Measurements from ENCODE around the gene RET. TPM values are rescaled to one million over a fixed set of nuclear protein-coding genes. Genes with fewer than 3 reads are reported as not detected.

RET gene
- total RNA-seq, 1 experiment from 2014 or later, result 21.4 TPM

GRCh38 chr10:43115881-43116595 lies 39.2 kb downstream of the RET start:
- CTCF ChIA-PET, result no interaction called here
- Mint-ChIP-seq H3K9me3 (no peaks in the 10 kb centered on the region), H3K27ac (no peak overlapping the region), H3K4me3 (no peak overlapping the region), H3K36me3 (no peaks in the 10 kb centered on the region), H3K27me3 (ENCODE audit: low read depth) (no peaks in the 10 kb centered on the region), H3K4me1 (no peaks in the 10 kb centered on the region)
- DNase-seq (ENCODE audit: low spot score) (no peak), ATAC-seq (no peak)
- POLR2A ChIA-PET, result no interaction called here
- TF ChIP-seq MYBL2 (CRISPR knock-in tag; IDR thresholded peaks at IDR 0.05), result no peak
- no peak for TF ChIP-seq ETV6 (CRISPR knock-in tag; IDR thresholded peaks at IDR 0.05)
- TF ChIP-seq ZNF219 (CRISPR knock-in tag; IDR thresholded peaks at IDR 0.05; ENCODE audit: borderline replicate concordance), result no peak
- TF ChIP-seq STAT6 (CRISPR knock-in tag; conservative IDR thresholded peaks at IDR 0.05; ENCODE audit: low read depth), result no peak
- TF ChIP-seq SMAD3 (CRISPR knock-in tag; IDR thresholded peaks at IDR 0.05; ENCODE audit: borderline replicate concordance), result no peak
- no peak for TF ChIP-seq ZNF671 (CRISPR knock-in tag; IDR thresholded peaks at IDR 0.05)

- Mint-ChIP-seq H3K36me3 (no peaks in the 10 kb centered on the region), H3K9me3 (no peaks in the 10 kb centered on the region), H3K27me3 (ENCODE audit: low read depth) (no peaks in the 10 kb centered on the region), H3K27ac (no peak overlapping the region), H3K4me3 (no peak overlapping the region), H3K4me1 (no peaks in the 10 kb centered on the region)
- DNase-seq (ENCODE audit: low spot score), result no peak
- ChIA-PET CTCF (no interaction called here), POLR2A (no interaction called here)
- no peak for TF ChIP-seq IRF2 (CRISPR knock-in tag; IDR thresholded peaks at IDR 0.05; ENCODE audit: borderline replicate concordance, low read depth)
- no peak for TF ChIP-seq ZNF396 (CRISPR knock-in tag; IDR thresholded peaks at IDR 0.05; ENCODE audit: borderline replicate concordance)
- no peak for TF ChIP-seq NR1H2 (CRISPR knock-in tag; IDR thresholded peaks at IDR 0.05)
- no peak for TF ChIP-seq ZMAT4 (CRISPR knock-in tag; IDR thresholded peaks at IDR 0.05)
- TF ChIP-seq SP1 (CRISPR knock-in tag; conservative IDR thresholded peaks at IDR 0.05), result no peak
- no peak for TF ChIP-seq ATF2 (CRISPR knock-in tag; IDR thresholded peaks at IDR 0.05; ENCODE audit: borderline replicate concordance, low read depth)
- TF ChIP-seq GABPB1 (CRISPR knock-in tag; IDR thresholded peaks at IDR 0.05), result no peak
- TF ChIP-seq GRHL2 (CRISPR knock-in tag; IDR thresholded peaks at IDR 0.05; ENCODE audit: insufficient replicate concordance, severe bottlenecking), result no peak
- no peak for TF ChIP-seq ZNF317 (CRISPR knock-in tag; IDR thresholded peaks at IDR 0.05; ENCODE audit: borderline replicate concordance, low read depth)
- TF ChIP-seq ZNF232 (CRISPR knock-in tag; IDR thresholded peaks at IDR 0.05), result no peak
- ATAC-seq, result no peak
These were observed 39.7 kb downstream of the RET start for GRCh38 chr10:43116596-43116995.

- ATAC-seq (no peak), DNase-seq (ENCODE audit: low spot score) (no peak)
- Mint-ChIP-seq H3K9me3 (no peaks in the 10 kb centered on the region), H3K4me3 (no peak overlapping the region), H3K36me3 (no peaks in the 10 kb centered on the region), H3K27me3 (ENCODE audit: low read depth) (no peaks in the 10 kb centered on the region), H3K4me1 (no peaks in the 10 kb centered on the region), H3K27ac (no peak overlapping the region)
- ChIA-PET POLR2A (no interaction called here), CTCF (interaction anchor here (0.9 kb wide), 1 partner anchor 38 kb away, joined by 4 read pairs; no protein-coding TSS in a partner anchor)
- TF ChIP-seq NFATC4 (CRISPR knock-in tag; IDR thresholded peaks at IDR 0.05) (no peak), ARID4B (CRISPR knock-in tag; IDR thresholded peaks at IDR 0.05; ENCODE audit: borderline replicate concordance) (no peak), JUN (CRISPR knock-in tag; IDR thresholded peaks at IDR 0.05) (no peak), PRRX2 (CRISPR knock-in tag; IDR thresholded peaks at IDR 0.05) (no peak), STAT6 (CRISPR knock-in tag; conservative IDR thresholded peaks at IDR 0.05; ENCODE audit: low read depth) (no peak)
These were observed 40.3 kb downstream of the RET start for GRCh38 chr10:43117031-43117776.
